C4-2B (cell line): Measurements from ENCODE around the gene UGGT1.

Experiments
- CTCF ChIP-seq: fragments of 450-650 bp; conservative IDR thresholded peaks from 2 replicates; pipeline ENCODE4 v1.5.1; 2017; ENCODE audit warnings: mild to moderate bottlenecking
- ZFX ChIP-seq: fragments of 450-650 bp; IDR thresholded peaks from 2 replicates; pipeline ENCODE4 v1.6.1; 2017

- TF ChIP-seq CTCF (no peak), ZFX (no peak)
Observed at GRCh38 chr2:128177315-128177714, 86.3 kb downstream of the UGGT1 start.
